Epithelial cell of alveolus of lung (primary cell): ENCODE data around the gene FAM186B. TPM values are rescaled to one million over a fixed set of nuclear protein-coding genes. Genes with fewer than 3 reads are reported as not detected.

ENCODE experiments used
- total RNA-seq: library from RNA; depleted of rRNA; stranded (reverse); fragments of >200 nt; gene quantifications from 2 replicates; pipeline ENCODE4 v1.2.1, GENCODE V29; 2015

The FAM186B gene, protein sequence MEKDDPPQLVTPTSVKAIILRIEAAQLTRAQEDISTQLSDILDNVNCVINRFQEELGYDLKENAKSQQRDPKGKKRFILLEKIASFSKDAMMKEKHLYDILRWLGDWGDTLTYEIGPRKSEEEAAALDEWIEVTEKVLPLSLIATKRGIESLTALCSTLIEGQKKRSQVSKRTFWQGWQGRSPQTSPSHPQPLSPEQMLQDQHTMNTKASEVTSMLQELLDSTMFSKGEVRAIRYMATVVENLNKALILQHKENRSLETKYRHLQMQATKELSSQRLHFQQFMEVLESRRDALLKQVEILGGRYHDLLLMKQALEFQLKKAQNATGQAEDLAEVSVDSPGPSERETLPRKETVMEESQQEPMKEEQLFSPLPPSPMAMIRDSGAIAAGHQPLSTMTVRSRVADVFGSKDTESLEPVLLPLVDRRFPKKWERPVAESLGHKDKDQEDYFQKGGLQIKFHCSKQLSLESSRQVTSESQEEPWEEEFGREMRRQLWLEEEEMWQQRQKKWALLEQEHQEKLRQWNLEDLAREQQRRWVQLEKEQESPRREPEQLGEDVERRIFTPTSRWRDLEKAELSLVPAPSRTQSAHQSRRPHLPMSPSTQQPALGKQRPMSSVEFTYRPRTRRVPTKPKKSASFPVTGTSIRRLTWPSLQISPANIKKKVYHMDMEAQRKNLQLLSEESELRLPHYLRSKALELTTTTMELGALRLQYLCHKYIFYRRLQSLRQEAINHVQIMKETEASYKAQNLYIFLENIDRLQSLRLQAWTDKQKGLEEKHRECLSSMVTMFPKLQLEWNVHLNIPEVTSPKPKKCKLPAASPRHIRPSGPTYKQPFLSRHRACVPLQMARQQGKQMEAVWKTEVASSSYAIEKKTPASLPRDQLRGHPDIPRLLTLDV
- under 0.01 and 0.32 TPM in 2 replicates for total RNA-seq

DNA sequence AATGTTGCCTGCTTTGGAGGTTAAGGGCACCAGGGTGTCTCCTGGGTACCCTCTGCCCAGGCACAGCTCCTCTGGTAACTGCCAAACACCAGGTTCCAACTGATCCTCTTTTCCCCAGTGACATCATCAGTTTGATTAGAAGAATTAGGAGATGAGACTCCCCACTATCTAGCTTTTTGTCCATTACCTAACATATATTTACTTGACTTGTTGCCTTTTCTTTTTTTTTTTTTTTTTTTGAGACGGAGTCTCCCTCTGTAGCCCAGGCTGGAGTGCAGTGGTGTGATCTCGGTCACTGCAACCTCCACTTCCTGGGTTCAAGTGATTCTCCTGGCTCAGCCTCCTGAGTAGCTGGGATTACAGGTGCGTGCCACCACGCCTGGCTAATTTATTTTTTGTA lies at the start of gene FAM186B:
Gene FAM186B, minus strand, starts transcription at position 101 of the 400 bp plus-strand sequence. CDS start 162 bp downstream, outside the sequence.

DNA sequence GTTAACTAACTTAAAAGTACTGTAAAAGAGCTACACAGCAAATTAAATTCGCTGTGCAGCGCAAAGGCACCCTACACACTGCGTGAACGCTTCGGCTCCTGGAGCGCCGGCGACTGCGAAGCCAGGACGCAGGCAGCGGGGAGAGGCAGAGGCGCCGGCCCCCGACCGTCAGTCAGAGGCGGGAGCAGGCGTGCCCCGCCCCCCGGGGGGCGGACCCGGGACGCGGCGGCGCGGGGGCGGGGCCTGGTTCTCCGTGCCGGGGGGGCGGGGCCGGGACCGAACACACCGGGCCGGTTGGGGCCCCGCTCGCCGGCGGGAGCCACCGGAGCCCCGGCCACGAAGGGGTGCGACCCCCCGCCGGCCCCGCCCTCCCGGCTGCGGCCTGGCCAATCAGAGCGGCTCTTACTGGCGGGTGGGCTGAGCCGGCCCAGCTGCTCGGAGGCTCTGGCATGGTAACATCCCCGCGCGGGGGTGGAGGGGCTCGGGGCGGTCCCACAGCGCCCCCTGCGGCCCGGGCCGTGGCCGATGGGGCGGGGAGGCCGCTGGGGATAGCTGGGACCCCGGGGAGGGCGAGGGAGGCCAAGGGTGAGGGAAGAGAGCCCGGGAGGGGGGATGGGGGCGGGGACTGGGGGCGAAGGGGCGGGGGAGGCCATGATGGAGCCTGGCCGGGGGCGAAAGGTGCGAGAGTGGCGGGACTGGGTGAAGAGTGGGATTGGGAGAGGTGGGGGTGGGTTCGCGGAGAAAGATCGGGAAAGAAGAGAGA lies 17.9 kb upstream of the FAM186B start, which contains the start of gene PRPF40B:
Gene PRPF40B, plus strand, starts transcription at position 420 of the 763 bp plus-strand sequence. Its CDS starts 30 bp downstream, at position 450.

DNA sequence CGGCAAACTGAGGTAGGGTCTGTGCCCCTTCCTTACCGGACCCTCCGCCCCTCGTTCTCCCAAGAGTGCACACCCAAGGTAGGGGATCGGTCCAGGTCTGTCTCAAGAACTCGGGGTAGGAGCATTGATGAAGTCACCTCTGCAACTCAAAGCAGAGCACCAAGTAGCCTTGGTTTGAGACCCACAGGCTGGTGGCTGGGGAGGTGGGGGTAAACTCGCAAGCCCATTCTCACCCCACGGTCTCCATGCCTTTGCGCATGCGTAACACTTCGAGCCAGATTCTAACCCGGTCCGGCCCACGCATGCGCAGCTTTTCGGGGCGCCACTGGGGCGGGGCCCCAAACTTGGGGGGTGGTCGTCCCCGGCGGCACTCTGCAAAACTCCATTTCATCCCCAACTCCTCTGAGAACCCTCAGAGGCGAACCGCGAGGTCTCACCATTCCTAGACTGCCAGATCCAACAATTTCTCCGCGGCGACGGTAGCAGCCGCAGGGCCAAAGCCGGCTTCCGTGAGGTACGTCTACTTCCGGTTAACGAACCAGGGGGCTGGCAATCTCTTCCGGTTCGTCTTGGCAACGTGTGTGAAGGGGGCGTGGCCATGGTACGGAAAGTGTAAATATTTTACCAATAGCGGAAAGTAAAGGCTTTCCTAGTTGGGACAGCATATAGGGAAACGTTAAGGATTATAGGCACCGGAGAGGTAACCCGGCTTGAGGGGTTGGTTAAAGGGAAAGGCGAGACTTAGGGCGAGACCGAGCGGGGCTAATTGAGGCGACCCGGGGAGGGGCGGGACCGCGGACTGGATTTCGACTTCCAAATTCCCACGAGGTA lies 37.6 kb downstream of the FAM186B start, which contains the start of gene MCRS1:
Gene MCRS1, minus strand, starts transcription at position 532 of the 831 bp plus-strand sequence. CDS start 1,411 bp downstream, outside the sequence.

DNA sequence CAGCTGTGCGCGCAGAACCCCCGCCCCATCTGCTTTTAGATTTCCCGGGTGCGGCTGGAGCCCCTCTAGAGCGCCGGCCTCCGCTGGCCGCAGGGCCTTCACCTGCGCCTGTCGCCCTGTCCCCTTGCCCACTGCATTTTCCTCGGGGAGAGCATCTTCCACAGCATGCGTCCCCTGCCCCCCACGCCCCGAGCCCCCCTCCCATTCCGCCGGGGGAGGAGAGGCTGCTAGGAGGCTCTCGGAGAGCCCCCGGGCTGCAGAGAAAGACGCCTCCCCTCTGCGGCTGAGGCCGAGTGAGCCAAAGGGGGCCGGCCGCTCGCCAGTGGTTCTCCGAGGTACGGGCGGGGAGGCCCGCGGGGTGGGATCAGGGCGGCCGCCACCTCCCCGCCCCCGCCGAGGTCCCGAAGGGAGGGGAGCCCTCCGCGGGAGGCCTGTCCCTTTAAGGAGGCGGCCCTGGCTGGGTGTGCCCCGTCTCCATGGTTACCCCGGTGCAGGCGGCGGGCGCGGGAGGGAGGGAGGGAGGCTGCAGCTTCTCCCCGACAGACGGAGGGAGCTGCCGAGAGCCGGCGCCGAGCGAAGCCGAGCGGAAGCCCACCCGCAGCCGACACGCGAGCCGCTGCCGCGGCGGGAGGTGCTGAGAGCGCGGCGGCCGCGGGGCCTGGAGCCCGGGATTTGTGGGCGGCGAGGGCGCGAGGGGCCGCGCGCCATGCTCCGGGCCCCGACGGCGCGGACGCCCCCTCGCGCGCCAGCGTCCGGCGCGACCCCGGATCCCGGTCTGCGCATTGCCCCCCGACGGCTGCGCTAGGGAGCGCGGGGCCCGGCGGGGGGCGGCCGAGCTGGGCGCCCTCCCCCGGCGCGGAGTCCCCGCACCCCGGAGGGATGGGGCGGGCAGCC lies 66.7 kb downstream of the FAM186B start, which contains the start of gene KCNH3:
Gene KCNH3, plus strand, starts transcription at position 521 of the 894 bp plus-strand sequence. CDS start 387 bp downstream, outside the sequence.

Other genes with a start within 250 kb of the FAM186B start
- 31.0 and 33.1 TPM in 2 replicates for gene SPATS2, start 238.2 kb downstream of the FAM186B start, total RNA-seq
- 0.08 and 0.26 TPM in 2 replicates for gene KCNH3, start 66.6 kb downstream of the FAM186B start, total RNA-seq
- 54.7 and 68.9 TPM in 2 replicates for gene MCRS1, start 37.5 kb downstream of the FAM186B start, total RNA-seq
- gene PRPF40B, start 17.9 kb upstream of the FAM186B start, total RNA-seq: 6.6 and 7.2 TPM in 2 replicates
- 13.2 and 35.4 TPM in 2 replicates for gene FMNL3, start 101.8 kb upstream of the FAM186B start, total RNA-seq
- 327 and 420 TPM in 2 replicates for gene TMBIM6, start 135.9 kb upstream of the FAM186B start, total RNA-seq
- gene NCKAP5L, start 222.8 kb upstream of the FAM186B start, total RNA-seq: 19.5 and 28.3 TPM in 2 replicates
- 2.6 and 4.2 TPM in 2 replicates for gene BCDIN3D, start 237.5 kb upstream of the FAM186B start, total RNA-seq